GM23248 (cell line): ENCODE measurements around the gene TMED1. TPM values are rescaled to one million over a fixed set of nuclear protein-coding genes. Genes with fewer than 3 reads are reported as not detected.

Source experiments
- DNase-seq: peaks from one replicate; pipeline ENCODE4 v3.0.0-alpha.2; 2015
- H2AFZ ChIP-seq: fragments of 200-600 bp; sonication (generic); 2 replicates; pipeline ENCODE4 v1.6.1; 2016; ENCODE audit warnings: antibody characterized with exemption
- H3F3A ChIP-seq: fragments of 200-600 bp; sonication (generic); 2 replicates; pipeline ENCODE4 v1.6.1; 2016; ENCODE audit warnings: mild to moderate bottlenecking, antibody characterized with exemption, mixed run types; ENCODE audit not compliant: insufficient read depth
- H3K27ac ChIP-seq: fragments of 200-600 bp; sonication (generic); 2 replicates; pipeline ENCODE4 v1.5.1; 2016; ENCODE audit warnings: mild to moderate bottlenecking
- H3K27me3 ChIP-seq: fragments of 200-600 bp; sonication (generic); replicated peaks from 2 replicates; pipeline ENCODE4 v1.6.1; 2016; ENCODE audit warnings: mild to moderate bottlenecking; ENCODE audit not compliant: insufficient read depth
- H3K36me3 ChIP-seq: fragments of 200-600 bp; sonication (generic); 2 replicates; pipeline ENCODE4 v1.6.1; 2016; ENCODE audit warnings: low read depth, mild to moderate bottlenecking
- H3K4me1 ChIP-seq: fragments of 200-600 bp; sonication (generic); 2 replicates; pipeline ENCODE4 v1.6.1; 2016; ENCODE audit warnings: mild to moderate bottlenecking; ENCODE audit not compliant: insufficient read depth
- H3K4me2 ChIP-seq: fragments of 200-600 bp; sonication (generic); one replicate; pipeline ENCODE4 v1.6.1; 2016; ENCODE audit warnings: mild to moderate bottlenecking; ENCODE audit not compliant: unreplicated experiment
- H3K4me3 ChIP-seq: fragments of 200-600 bp; sonication (generic); 2 replicates; pipeline ENCODE4 v1.5.1; 2016; ENCODE audit warnings: mild to moderate bottlenecking
- H3K79me2 ChIP-seq: fragments of 200-600 bp; sonication (generic); 2 replicates; pipeline ENCODE4 v1.6.1; 2016; ENCODE audit warnings: mild to moderate bottlenecking; ENCODE audit not compliant: insufficient read depth
- H3K9ac ChIP-seq: fragments of 200-600 bp; sonication (generic); 2 replicates; pipeline ENCODE4 v1.6.1; 2016; ENCODE audit warnings: mild to moderate bottlenecking
- H3K9me2 ChIP-seq: fragments of 200-600 bp; sonication (generic); 2 replicates; pipeline ENCODE4 v1.6.1; 2016; ENCODE audit warnings: mixed run types, mild to moderate bottlenecking, moderate library complexity; ENCODE audit not compliant: insufficient read depth
- H3K9me3 ChIP-seq: fragments of 200-600 bp; sonication (generic); one replicate; pipeline ENCODE4 v1.6.1; 2017; ENCODE audit warnings: low read depth
- H4K20me1 ChIP-seq: fragments of 200-600 bp; sonication (generic); 2 replicates; pipeline ENCODE4 v1.6.0; 2016; ENCODE audit not compliant: insufficient read depth
- EZH2 ChIP-seq: fragments of 200-600 bp; sonication (generic); IDR thresholded peaks from 2 replicates; pipeline ENCODE4 v1.6.1; 2018; ENCODE audit warnings: antibody characterized with exemption, mild to moderate bottlenecking; ENCODE audit not compliant: insufficient read depth, poor library complexity, severe bottlenecking
- EZH2phosphoT487 ChIP-seq: fragments of 200-600 bp; sonication (generic); IDR thresholded peaks from 2 replicates; pipeline ENCODE4 v1.6.1; 2018; ENCODE audit warnings: antibody characterized with exemption, moderate library complexity, mild to moderate bottlenecking, low read depth; ENCODE audit not compliant: insufficient read depth
- WGBS, 2 experiments: methylation state at CpG; one replicate each; pipeline ENCODE4 v1.1.6; 2015 to 2017; ENCODE audit warnings: low lambda C conversion rate in 2 of 2, low coverage in 1 of 2; ENCODE audit errors: missing lambda C conversion rate in 2 of 2; 5-methylcytosine and 5-hydroxymethylcytosine counted together
- in situ Hi-C: fragments of 300-500 bp; cut with MboI; formaldehyde crosslinking; loops from 2 replicates; pipeline ENCODE4 v1.15.0; 2020
- polyA plus RNA-seq: library from polyadenylated mRNA; unstranded; fragments of >200 nt; fragmentation: Nextera tagmentation; extraction: Ambion mirVana; gene quantifications from 2 replicates; pipeline ENCODE4 v1.2.1, GENCODE V29; 2016
- total RNA-seq: library from RNA; depleted of rRNA; stranded (reverse); fragments of >200 nt; shearing (Covaris generic); gene quantifications from 2 replicates; pipeline ENCODE4 v1.2.3, GENCODE V29; 2014

Gene TMED1
- total and polyA plus RNA-seq, 2 experiments from 2014 or later, result 66.4 to 68.2 TPM

GRCh38 chr19:10816691-10817090, 19.3 kb downstream of the TMED1 start:
- Histone ChIP-seq H3K9me3 (no peaks in the 10 kb centered on the region), H3K27me3 (no peaks in the 10 kb centered on the region), H3K9ac (peak overlapping the region; percentile 100), H3K4me1 (peaks cover 42% of the 10 kb centered on the region), H3K4me2 (peak overlapping the region; percentile 91), H3F3A (peaks cover 46% of the 10 kb centered on the region), H3K79me2 (peaks cover 48% of the 10 kb centered on the region), H3K4me3 (peak overlapping the region; percentile 97), H4K20me1 (0 out of 2 replicates have a peak, but pooled peaks cover 3% of the 10 kb centered on the region), H3K36me3 (peaks cover 25% of the 10 kb centered on the region; the same call in 1 of the 2 replicates), H2AFZ (no peak overlapping the region), H3K27ac (peak overlapping the region; percentile 99), H3K9me2 (no peaks in the 10 kb centered on the region)
- in situ Hi-C loops, result no loop called here
- 0 to 2% methylated on average over 11 of the region's 11 CpGs for WGBS, 2 experiments
- TF ChIP-seq EZH2, result no peak
- TF ChIP-seq EZH2phosphoT487, result no peak
- DNase-seq, result no peak

GRCh38 chr19:10815969-10816644, 19.9 kb downstream of the TMED1 start:
- H3K4me3 ChIP-seq, result peak overlapping the region; percentile 97
- no peaks in the 10 kb centered on the region for H3K9me3 ChIP-seq
- peak overlapping the region; percentile 100 for H3K9ac ChIP-seq
- H3K27ac ChIP-seq, result peak overlapping the region; percentile 99
- in situ Hi-C loops, result no loop called here
- 0 out of 2 replicates have a peak, but pooled peaks cover 3% of the 10 kb centered on the region for H4K20me1 ChIP-seq
- H3F3A ChIP-seq, result peaks cover 46% of the 10 kb centered on the region
- 28 to 34% methylated on average over 21 of the region's 21 CpGs for WGBS, 2 experiments
- TF ChIP-seq EZH2, result no peak
- TF ChIP-seq EZH2phosphoT487, result no peak
- H3K36me3 ChIP-seq, result peaks cover 25% of the 10 kb centered on the region; the same call in 1 of the 2 replicates
- H2AFZ ChIP-seq, result no peak overlapping the region
- peak overlapping the region; percentile 91 for H3K4me2 ChIP-seq
- H3K79me2 ChIP-seq, result peaks cover 48% of the 10 kb centered on the region
- DNase-seq, result peak; percentile 87
- no peaks in the 10 kb centered on the region for H3K27me3 ChIP-seq
- no peaks in the 10 kb centered on the region for H3K9me2 ChIP-seq
- peaks cover 42% of the 10 kb centered on the region for H3K4me1 ChIP-seq

GRCh38 chr19:10815007-10815536, 20.9 kb downstream of the TMED1 start:
- Histone ChIP-seq H3K4me2 (peak overlapping the region; percentile 91), H4K20me1 (0 out of 2 replicates have a peak, but pooled peaks cover 3% of the 10 kb centered on the region), H3K4me3 (peak overlapping the region; percentile 97), H3K9me3 (no peaks in the 10 kb centered on the region), H2AFZ (no peak overlapping the region), H3K4me1 (peaks cover 42% of the 10 kb centered on the region), H3K79me2 (peaks cover 48% of the 10 kb centered on the region), H3K36me3 (peaks cover 25% of the 10 kb centered on the region; the same call in 1 of the 2 replicates), H3K27ac (peak overlapping the region; percentile 99), H3F3A (peaks cover 46% of the 10 kb centered on the region), H3K9ac (peak overlapping the region; percentile 100), H3K27me3 (no peaks in the 10 kb centered on the region), H3K9me2 (no peaks in the 10 kb centered on the region)
- WGBS, 2 experiments, result 85 to 87% methylated on average over 9 of the region's 9 CpGs
- DNase-seq, result peak; percentile 28
- in situ Hi-C loops, result no loop called here
- TF ChIP-seq EZH2phosphoT487 (no peak), EZH2 (no peak)

GRCh38 chr19:10812902-10813404, 23.1 kb downstream of the TMED1 start:
- peak overlapping the region; percentile 56 for H3K4me2 ChIP-seq

More at GRCh38 chr19:10812902-10813404, 23.1 kb downstream of the TMED1 start:
- WGBS, 2 experiments, result 20 to 23% methylated on average over 9 of the region's 9 CpGs
- H3K9me3 ChIP-seq, result no peaks in the 10 kb centered on the region
- H3K27ac ChIP-seq, result peak overlapping the region; percentile 99
- 0 out of 2 replicates have a peak, but pooled peaks cover 3% of the 10 kb centered on the region for H4K20me1 ChIP-seq
- H3K79me2 ChIP-seq, result peaks cover 37% of the 10 kb centered on the region
- peak; percentile 99 for DNase-seq
- no peaks in the 10 kb centered on the region for H3K9me2 ChIP-seq
- H3K27me3 ChIP-seq, result no peaks in the 10 kb centered on the region
- H3K4me3 ChIP-seq, result no peak overlapping the region
- H3K4me1 ChIP-seq, result peaks cover 34% of the 10 kb centered on the region
- peaks cover 33% of the 10 kb centered on the region; the same call in 1 of the 2 replicates for H3K36me3 ChIP-seq
- in situ Hi-C loops, result no loop called here
- H2AFZ ChIP-seq, result no peak overlapping the region
- peaks cover 59% of the 10 kb centered on the region for H3F3A ChIP-seq
- no peak for TF ChIP-seq EZH2
- TF ChIP-seq EZH2phosphoT487, result no peak
- peak overlapping the region; percentile 100 for H3K9ac ChIP-seq
